Fibroblast of lung (primary cell): ENCODE results near the gene MSMO1.

ENCODE experiments used
- CTCF ChIP-seq, 2 donors: IDR thresholded peaks in 1 of 2; conservative IDR thresholded peaks in 1 of 2; 1 replicate in 1 of 2; 2 replicates in 1 of 2; pipeline ENCODE4 v1.5.1; 2011 to 2012; ENCODE audit warnings: low read length in 2 of 2, control low read depth in 1 of 2, inconsistent platforms in 1 of 2, low read depth in 1 of 2, mild to moderate bottlenecking in 1 of 2
- EZH2 ChIP-seq: IDR thresholded peaks from 2 replicates; pipeline ENCODE4 v1.5.1; 2012; ENCODE audit warnings: low read length, control low read depth, mild to moderate bottlenecking; ENCODE audit errors: missing control alignments

- no peak for TF ChIP-seq CTCF (conservative IDR thresholded peaks at IDR 0.05 in 1 of 2, IDR thresholded peaks at IDR 0.05 in 1 of 2; ENCODE audit: low read depth in 1 of 2, low read length in 2 of 2)
- no peak for TF ChIP-seq EZH2
These were observed 57.1 kb downstream of the MSMO1 start for GRCh38 chr4:165384598-165384997.
